ENCODE data around the gene OVOL2.

Gene OVOL2

DNA sequence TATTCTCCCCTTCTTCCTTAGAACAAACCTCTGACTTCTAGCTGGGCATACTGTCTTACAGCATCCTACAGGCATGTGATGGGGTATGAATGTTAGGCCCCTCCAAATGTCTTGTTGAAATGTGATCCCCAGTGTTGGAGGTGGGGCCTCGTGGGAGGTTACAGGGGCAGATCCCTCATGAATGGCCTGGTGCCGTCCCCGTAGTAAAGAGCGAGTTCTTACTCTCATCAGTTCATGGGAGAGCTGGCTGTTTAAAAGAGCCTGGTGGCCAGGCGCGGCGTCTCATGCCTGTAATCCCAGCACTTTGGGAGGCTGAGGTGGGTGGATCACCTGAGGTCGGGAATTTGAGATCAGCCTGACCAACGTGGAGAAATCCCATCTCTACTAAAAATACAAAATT is 15.5 kb downstream of the OVOL2 start:
- Histone ChIP-seq H3K14ac (ENCODE audit: low read length) (no peak overlapping the region), H2BK12ac (ENCODE audit: low read length) (no peak overlapping the region), H3K27me3 (ENCODE audit: insufficient read depth, low read length) (no peaks in the 10 kb centered on the region), H3K23ac (ENCODE audit: low read length) (no peak overlapping the region), H3K27ac (ENCODE audit: low read depth, low read length) (no peak overlapping the region), H4K91ac (ENCODE audit: low read depth, low read length) (no peak overlapping the region), H3K9me3 (ENCODE audit: insufficient read depth, low read depth, low read length) (no peaks in the 10 kb centered on the region), H3K4me1 (ENCODE audit: control insufficient read depth in 1 of 2, insufficient read depth in 2 of 2, low read length in 2 of 2) (no peaks in the 10 kb centered on the region), H2BK120ac (ENCODE audit: insufficient read depth, low read length, poor library complexity) (no peak overlapping the region), H3K4me2 (ENCODE audit: low read length) (no peak overlapping the region), H3K18ac (ENCODE audit: low read length) (no peak overlapping the region), H3K36me3 (ENCODE audit: control insufficient read depth in 1 of 2, insufficient read depth in 2 of 2, low read length in 2 of 2) (peaks cover 24 to 28% of the 10 kb centered on the region in 2 experiments), H2BK5ac (ENCODE audit: low read depth, low read length, poor library complexity) (no peak overlapping the region), H2AFZ (ENCODE audit: insufficient read depth, low read length, poor library complexity) (no peak overlapping the region), H3K79me2 (ENCODE audit: control insufficient read depth, insufficient read depth, low read length, poor library complexity) (peaks cover 2% of the 10 kb centered on the region), H3K4me3 (ENCODE audit: low read depth, low read length) (no peak overlapping the region), H3K4ac (ENCODE audit: low read depth, low read length) (no peak overlapping the region), H4K12ac (ENCODE audit: low read depth, low read length) (no peak overlapping the region), H3K9ac (ENCODE audit: low read length) (no peak overlapping the region), H3K79me1 (ENCODE audit: low read length) (no peaks in the 10 kb centered on the region), H2AK5ac (ENCODE audit: low read length) (no peak overlapping the region), H4K8ac (ENCODE audit: low read depth, low read length) (no peak overlapping the region)
- DNase-seq, result no peak
- WGBS (ENCODE audit: extremely low coverage, insufficient coverage, insufficient read length), result no CpG with 5 or more reads among the region's 9 CpGs

DNA sequence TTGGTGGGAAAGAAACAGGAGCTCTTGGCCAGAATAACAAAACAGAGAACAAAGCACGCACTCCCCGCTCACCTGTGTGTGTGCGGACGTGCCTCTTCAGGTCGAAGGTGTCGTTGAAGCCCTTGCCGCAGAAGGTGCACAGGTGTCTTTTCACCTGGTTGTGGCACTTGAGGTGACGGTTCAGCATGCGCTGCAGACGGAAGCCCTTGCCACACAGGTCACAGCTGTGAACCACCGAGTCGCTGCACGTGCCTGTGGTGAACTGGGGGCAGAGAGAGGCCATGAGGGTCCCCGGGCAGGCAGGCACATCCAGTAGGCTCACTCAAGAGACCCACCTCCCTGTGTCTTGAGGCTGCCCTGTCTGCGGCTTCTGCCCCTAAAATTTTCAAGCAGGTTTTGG is 16.3 kb downstream of the OVOL2 start:
- H3K27ac ChIP-seq (ENCODE audit: low read depth, low read length), result no peak overlapping the region
- no peak overlapping the region for H3K14ac ChIP-seq (ENCODE audit: low read length)
- no peak overlapping the region for H3K23ac ChIP-seq (ENCODE audit: low read length)
- WGBS (ENCODE audit: extremely low coverage, insufficient coverage, insufficient read length), result no CpG with 5 or more reads among the region's 15 CpGs
- H3K4me2 ChIP-seq (ENCODE audit: low read length), result no peak overlapping the region
- no peak for DNase-seq
- H4K91ac ChIP-seq (ENCODE audit: low read depth, low read length), result no peak overlapping the region
- H3K4ac ChIP-seq (ENCODE audit: low read depth, low read length), result no peak overlapping the region
- H3K18ac ChIP-seq (ENCODE audit: low read length), result no peak overlapping the region
- no peaks in the 10 kb centered on the region for H3K79me1 ChIP-seq (ENCODE audit: low read length)
- H3K9me3 ChIP-seq (ENCODE audit: insufficient read depth, low read depth, low read length), result no peaks in the 10 kb centered on the region
- H3K9ac ChIP-seq (ENCODE audit: low read length), result no peak overlapping the region
- no peak overlapping the region for H4K8ac ChIP-seq (ENCODE audit: low read depth, low read length)
- no peaks in the 10 kb centered on the region for H3K4me1 ChIP-seq (ENCODE audit: control insufficient read depth in 1 of 2, insufficient read depth in 2 of 2, low read length in 2 of 2)
- no peak overlapping the region for H2AFZ ChIP-seq (ENCODE audit: insufficient read depth, low read length, poor library complexity)
- H2BK12ac ChIP-seq (ENCODE audit: low read length), result no peak overlapping the region
- no peak overlapping the region for H4K12ac ChIP-seq (ENCODE audit: low read depth, low read length)
- H3K36me3 ChIP-seq (ENCODE audit: control insufficient read depth in 1 of 2, insufficient read depth in 2 of 2, low read length in 2 of 2), result peaks cover 26 to 30% of the 10 kb centered on the region in 2 experiments
- peaks cover 2% of the 10 kb centered on the region for H3K79me2 ChIP-seq (ENCODE audit: control insufficient read depth, insufficient read depth, low read length, poor library complexity)
- no peak overlapping the region for H2BK5ac ChIP-seq (ENCODE audit: low read depth, low read length, poor library complexity)
- H3K27me3 ChIP-seq (ENCODE audit: insufficient read depth, low read length), result no peaks in the 10 kb centered on the region
- no peak overlapping the region for H3K4me3 ChIP-seq (ENCODE audit: low read depth, low read length)
- H2AK5ac ChIP-seq (ENCODE audit: low read length), result no peak overlapping the region
- H2BK120ac ChIP-seq (ENCODE audit: insufficient read depth, low read length, poor library complexity), result no peak overlapping the region

DNA sequence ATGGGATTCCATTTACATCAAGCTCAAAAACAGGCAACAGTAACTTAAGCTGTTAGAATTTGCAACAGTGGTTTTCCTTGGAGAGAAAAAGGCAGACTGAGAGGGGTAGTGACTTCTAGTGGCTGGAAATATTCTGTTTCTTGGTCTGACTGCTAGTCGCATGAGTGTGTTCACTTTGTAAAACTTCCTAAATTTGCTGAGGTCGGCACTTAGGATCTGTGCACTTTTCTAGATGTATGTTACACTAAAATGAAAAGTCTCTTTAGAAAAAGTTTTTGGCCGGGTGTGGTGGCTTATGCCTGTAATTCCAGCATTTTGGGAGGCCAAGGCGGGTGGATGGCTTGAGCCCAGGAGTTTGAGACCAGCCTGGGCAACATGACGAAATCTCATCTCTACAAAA is 18.7 kb downstream of the OVOL2 start:
- H3K4ac ChIP-seq (ENCODE audit: low read depth, low read length), result no peak overlapping the region
- no CpG with 5 or more reads among the region's 5 CpGs for WGBS (ENCODE audit: extremely low coverage, insufficient coverage, insufficient read length)
- no peak overlapping the region for H2BK5ac ChIP-seq (ENCODE audit: low read depth, low read length, poor library complexity)
- no peak overlapping the region for H4K8ac ChIP-seq (ENCODE audit: low read depth, low read length)
- H3K4me1 ChIP-seq (ENCODE audit: control insufficient read depth in 1 of 2, insufficient read depth in 2 of 2, low read length in 2 of 2), result no peaks in the 10 kb centered on the region
- peaks cover 2% of the 10 kb centered on the region for H3K79me2 ChIP-seq (ENCODE audit: control insufficient read depth, insufficient read depth, low read length, poor library complexity)
- H3K9me3 ChIP-seq (ENCODE audit: insufficient read depth, low read depth, low read length), result no peaks in the 10 kb centered on the region
- no peak overlapping the region for H4K12ac ChIP-seq (ENCODE audit: low read depth, low read length)
- H2BK12ac ChIP-seq (ENCODE audit: low read length), result no peak overlapping the region
- H3K27me3 ChIP-seq (ENCODE audit: insufficient read depth, low read length), result no peaks in the 10 kb centered on the region
- H3K36me3 ChIP-seq (ENCODE audit: control insufficient read depth in 1 of 2, insufficient read depth in 2 of 2, low read length in 2 of 2), result peaks cover 32 to 33% of the 10 kb centered on the region in 2 experiments
- H4K91ac ChIP-seq (ENCODE audit: low read depth, low read length), result no peak overlapping the region
- H3K4me2 ChIP-seq (ENCODE audit: low read length), result no peak overlapping the region
- H3K4me3 ChIP-seq (ENCODE audit: low read depth, low read length), result no peak overlapping the region
- no peak overlapping the region for H3K27ac ChIP-seq (ENCODE audit: low read depth, low read length)
- no peak overlapping the region for H3K23ac ChIP-seq (ENCODE audit: low read length)
- no peak overlapping the region for H3K9ac ChIP-seq (ENCODE audit: low read length)
- H2BK120ac ChIP-seq (ENCODE audit: insufficient read depth, low read length, poor library complexity), result no peak overlapping the region
- H2AK5ac ChIP-seq (ENCODE audit: low read length), result no peak overlapping the region
- no peak overlapping the region for H2AFZ ChIP-seq (ENCODE audit: insufficient read depth, low read length, poor library complexity)
- H3K14ac ChIP-seq (ENCODE audit: low read length), result no peak overlapping the region
- H3K79me1 ChIP-seq (ENCODE audit: low read length), result no peaks in the 10 kb centered on the region
- no peak overlapping the region for H3K18ac ChIP-seq (ENCODE audit: low read length)
- no peak for DNase-seq

DNA sequence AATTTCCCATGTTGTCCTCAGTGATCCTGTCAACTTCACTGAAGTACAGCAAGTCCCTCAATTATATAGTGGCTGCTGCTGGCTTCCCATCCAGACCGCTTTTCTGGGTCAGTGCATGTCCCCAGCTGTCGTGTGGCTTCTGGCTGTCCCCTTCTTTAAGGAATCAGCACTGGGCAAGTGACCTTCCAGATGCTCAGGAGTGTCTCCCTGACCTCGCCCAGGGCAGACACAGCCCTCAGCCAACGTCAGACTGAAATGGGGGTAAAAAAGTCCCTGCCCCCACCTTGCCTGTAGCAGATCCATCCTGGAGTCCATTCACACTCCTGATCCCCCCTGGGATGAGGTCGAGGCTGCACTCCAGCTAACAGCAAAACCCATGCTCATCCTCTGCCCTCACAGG is 23.7 kb downstream of the OVOL2 start:
- no peak overlapping the region for H2BK5ac ChIP-seq (ENCODE audit: low read depth, low read length, poor library complexity)
- no peaks in the 10 kb centered on the region for H3K27me3 ChIP-seq (ENCODE audit: insufficient read depth, low read length)
- DNase-seq, result no peak
- no peak overlapping the region for H2BK120ac ChIP-seq (ENCODE audit: insufficient read depth, low read length, poor library complexity)
- no peak overlapping the region for H3K9ac ChIP-seq (ENCODE audit: low read length)
- H3K79me1 ChIP-seq (ENCODE audit: low read length), result no peaks in the 10 kb centered on the region
- no peak overlapping the region for H3K4ac ChIP-seq (ENCODE audit: low read depth, low read length)
- no peak overlapping the region for H4K12ac ChIP-seq (ENCODE audit: low read depth, low read length)
- no peak overlapping the region for H3K4me2 ChIP-seq (ENCODE audit: low read length)
- H3K18ac ChIP-seq (ENCODE audit: low read length), result no peak overlapping the region
- H3K27ac ChIP-seq (ENCODE audit: low read depth, low read length), result no peak overlapping the region
- WGBS (ENCODE audit: extremely low coverage, insufficient coverage, insufficient read length), result no CpG with 5 or more reads among the region's 5 CpGs
- no peak overlapping the region for H3K4me3 ChIP-seq (ENCODE audit: low read depth, low read length)
- H2BK12ac ChIP-seq (ENCODE audit: low read length), result no peak overlapping the region
- H3K9me3 ChIP-seq (ENCODE audit: insufficient read depth, low read depth, low read length), result no peaks in the 10 kb centered on the region
- H3K23ac ChIP-seq (ENCODE audit: low read length), result no peak overlapping the region
- H2AK5ac ChIP-seq (ENCODE audit: low read length), result no peak overlapping the region
- no peak overlapping the region for H2AFZ ChIP-seq (ENCODE audit: insufficient read depth, low read length, poor library complexity)
- H3K14ac ChIP-seq (ENCODE audit: low read length), result no peak overlapping the region
- peaks cover 17 to 19% of the 10 kb centered on the region in 2 experiments for H3K36me3 ChIP-seq (ENCODE audit: control insufficient read depth in 1 of 2, insufficient read depth in 2 of 2, low read length in 2 of 2)
- no peak overlapping the region for H4K8ac ChIP-seq (ENCODE audit: low read depth, low read length)
- peaks cover 4 to 5% of the 10 kb centered on the region in 2 experiments for H3K4me1 ChIP-seq (ENCODE audit: control insufficient read depth in 1 of 2, insufficient read depth in 2 of 2, low read length in 2 of 2)
- H4K91ac ChIP-seq (ENCODE audit: low read depth, low read length), result no peak overlapping the region
- H3K79me2 ChIP-seq (ENCODE audit: control insufficient read depth, insufficient read depth, low read length, poor library complexity), result peaks cover 2% of the 10 kb centered on the region
